ENCODE data around the gene C6orf47. TPM values are rescaled to one million over a fixed set of nuclear protein-coding genes. Genes with fewer than 3 reads are reported as not detected.

The C6orf47 gene
- total RNA-seq, 2 experiments from 2014 or later: 26.4 to 26.7 TPM

DNA sequence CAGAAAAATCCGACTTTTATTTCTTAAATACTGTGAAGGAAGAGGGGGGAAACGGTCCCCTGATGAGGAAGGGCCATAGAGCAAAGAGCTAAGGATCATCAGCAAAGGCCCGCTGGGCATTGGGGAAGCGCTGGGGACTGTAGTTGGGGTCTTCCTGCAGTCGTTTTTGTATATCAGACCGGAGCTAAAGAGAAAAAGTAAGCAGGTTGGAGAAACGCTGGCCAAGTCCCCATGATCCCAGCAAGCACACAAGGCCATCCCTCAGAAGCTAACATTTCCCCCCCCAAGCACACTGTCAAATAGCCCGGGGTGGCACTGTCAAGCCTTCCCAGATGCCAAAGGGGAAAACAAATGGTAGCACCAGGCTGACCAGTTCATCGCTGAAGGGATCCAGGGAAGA lies 21.5 kb downstream of the C6orf47 start:
- Mint-ChIP-seq H3K36me3 (ENCODE audit: low read depth) (peaks cover 70% of the 10 kb centered on the region), H3K27me3 (no peaks in the 10 kb centered on the region), H3K4me3 (no peak overlapping the region), H3K9me3 (no peaks in the 10 kb centered on the region), H3K4me1 (peaks cover 8% of the 10 kb centered on the region), H3K27ac (peak overlapping the region; percentile 18)
- no peak for DNase-seq
- POLR2A ChIA-PET: interaction anchor here (0.8 to 3.4 kb wide), 4 partner anchors 8 to 17 kb away, joined by 3 to 17 read pairs (median 10); partner anchors contain the start of gene BAG6
- CTCF ChIA-PET: no interaction called here

DNA sequence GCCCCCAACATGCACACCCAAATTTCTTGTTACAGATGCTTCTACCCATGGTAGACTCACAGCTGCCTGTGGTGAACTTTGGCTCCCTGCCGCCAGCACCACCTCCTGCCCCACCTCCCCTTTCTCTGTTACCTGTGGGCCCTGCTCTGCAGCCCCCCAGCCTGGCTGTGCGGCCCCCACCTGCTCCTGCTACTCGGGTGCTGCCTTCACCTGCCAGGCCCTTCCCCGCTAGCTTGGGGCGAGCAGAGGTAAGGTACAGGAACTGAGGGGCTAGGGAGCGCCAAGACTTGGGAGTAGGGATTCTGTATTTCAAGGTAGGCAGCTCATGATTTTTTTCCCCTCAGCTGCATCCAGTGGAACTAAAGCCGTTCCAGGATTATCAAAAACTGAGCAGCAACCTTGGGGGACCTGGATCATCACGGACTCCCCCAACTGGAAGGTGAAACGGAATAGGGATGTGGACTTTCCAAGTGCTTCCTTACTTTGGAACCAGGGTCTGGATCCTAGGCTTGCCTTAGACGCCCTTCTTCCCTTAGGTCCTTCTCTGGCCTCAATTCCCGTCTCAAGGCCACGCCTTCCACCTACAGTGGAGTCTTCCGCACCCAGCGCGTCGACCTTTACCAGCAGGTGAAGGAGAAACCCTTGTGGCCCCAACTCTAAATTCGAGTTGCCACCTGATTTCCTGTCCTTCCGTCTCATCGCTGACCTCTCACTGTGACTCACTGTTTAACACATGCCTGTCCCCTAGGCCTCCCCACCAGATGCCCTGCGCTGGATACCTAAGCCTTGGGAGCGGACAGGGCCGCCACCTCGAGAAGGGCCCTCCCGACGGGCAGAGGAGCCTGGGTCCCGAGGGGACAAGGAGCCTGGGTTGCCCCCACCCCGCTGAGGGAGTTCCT lies 23.6 kb downstream of the C6orf47 start:
- ChIA-PET POLR2A (interaction anchor here (1.2 to 3.4 kb wide), 4 partner anchors 10 to 15 kb away, joined by 4 to 14 read pairs (median 9); partner anchors contain the start of gene BAG6), CTCF (interaction anchor here (1.2 kb wide), 1 partner anchor 38 kb away, joined by 3 read pairs; no protein-coding TSS in a partner anchor)
- Mint-ChIP-seq H3K36me3 (ENCODE audit: low read depth) (peaks cover 77% of the 10 kb centered on the region), H3K9me3 (no peaks in the 10 kb centered on the region), H3K4me3 (no peak overlapping the region), H3K27ac (no peak overlapping the region), H3K4me1 (peaks cover 8% of the 10 kb centered on the region), H3K27me3 (no peaks in the 10 kb centered on the region)
- no peak for DNase-seq

DNA sequence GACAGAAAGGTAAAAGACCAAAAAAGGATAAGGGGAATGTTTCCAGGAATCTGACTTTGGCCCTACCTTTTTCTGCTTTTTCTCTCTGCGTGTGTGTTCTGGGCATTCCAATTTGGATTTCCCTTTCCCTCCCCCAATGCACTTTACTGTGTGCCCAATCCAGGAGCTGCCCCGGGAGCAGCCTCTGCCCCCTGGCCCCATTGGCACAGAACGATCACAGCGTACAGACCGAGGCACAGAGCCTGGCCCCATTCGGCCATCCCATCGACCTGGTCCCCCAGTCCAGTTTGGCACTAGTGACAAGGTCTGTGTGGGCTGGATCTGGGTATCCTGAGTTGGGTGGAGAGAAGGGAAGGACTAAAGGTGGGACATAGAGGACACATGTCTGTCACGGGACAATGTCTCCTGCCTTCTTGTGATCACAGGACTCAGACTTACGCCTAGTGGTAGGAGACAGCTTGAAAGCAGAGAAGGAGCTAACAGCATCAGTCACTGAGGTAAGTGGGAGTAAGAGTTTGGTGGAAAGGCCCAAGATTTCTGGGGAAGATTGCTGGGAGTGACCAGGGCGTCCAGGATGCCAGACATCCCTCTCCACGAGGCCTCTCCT lies 25.5 kb downstream of the C6orf47 start:
- no peak for DNase-seq
- Mint-ChIP-seq H3K36me3 (ENCODE audit: low read depth) (peaks cover 81% of the 10 kb centered on the region), H3K9me3 (no peaks in the 10 kb centered on the region), H3K27me3 (no peaks in the 10 kb centered on the region), H3K4me1 (peaks cover 8% of the 10 kb centered on the region), H3K4me3 (no peak overlapping the region), H3K27ac (no peak overlapping the region)
- POLR2A ChIA-PET: interaction anchor here (2.0 to 2.3 kb wide), 2 partner anchors 17 to 30 kb away, joined by 6 to 11 read pairs; partner anchors contain the start of genes BAG6 and GPANK1
- CTCF ChIA-PET: no interaction called here

GRCh38 chr6:31634131-31634530 lies 26.4 kb downstream of the C6orf47 start:
- no peak for DNase-seq
- Mint-ChIP-seq H3K4me3 (no peak overlapping the region), H3K36me3 (ENCODE audit: low read depth) (peaks cover 83% of the 10 kb centered on the region), H3K4me1 (peaks cover 2% of the 10 kb centered on the region), H3K27me3 (no peaks in the 10 kb centered on the region), H3K9me3 (no peaks in the 10 kb centered on the region), H3K27ac (no peak overlapping the region)
- CTCF ChIA-PET: no interaction called here
- POLR2A ChIA-PET: interaction anchor here (0.6 to 2.0 kb wide), 4 partner anchors 9 to 31 kb away, joined by 3 to 6 read pairs (median 4); partner anchors contain the start of gene GPANK1

GRCh38 chr6:31633447-31633846 lies 27.1 kb downstream of the C6orf47 start:
- Mint-ChIP-seq H3K36me3 (ENCODE audit: low read depth) (peaks cover 84% of the 10 kb centered on the region), H3K4me3 (no peak overlapping the region), H3K4me1 (no peaks in the 10 kb centered on the region), H3K27ac (no peak overlapping the region), H3K9me3 (no peaks in the 10 kb centered on the region), H3K27me3 (no peaks in the 10 kb centered on the region)
- ChIA-PET CTCF (no interaction called here), POLR2A (interaction anchor here (1.4 to 2.0 kb wide), 3 partner anchors 10 to 32 kb away, joined by 4 to 6 read pairs (median 4); partner anchors contain the start of gene GPANK1)
- DNase-seq: no peak

DNA sequence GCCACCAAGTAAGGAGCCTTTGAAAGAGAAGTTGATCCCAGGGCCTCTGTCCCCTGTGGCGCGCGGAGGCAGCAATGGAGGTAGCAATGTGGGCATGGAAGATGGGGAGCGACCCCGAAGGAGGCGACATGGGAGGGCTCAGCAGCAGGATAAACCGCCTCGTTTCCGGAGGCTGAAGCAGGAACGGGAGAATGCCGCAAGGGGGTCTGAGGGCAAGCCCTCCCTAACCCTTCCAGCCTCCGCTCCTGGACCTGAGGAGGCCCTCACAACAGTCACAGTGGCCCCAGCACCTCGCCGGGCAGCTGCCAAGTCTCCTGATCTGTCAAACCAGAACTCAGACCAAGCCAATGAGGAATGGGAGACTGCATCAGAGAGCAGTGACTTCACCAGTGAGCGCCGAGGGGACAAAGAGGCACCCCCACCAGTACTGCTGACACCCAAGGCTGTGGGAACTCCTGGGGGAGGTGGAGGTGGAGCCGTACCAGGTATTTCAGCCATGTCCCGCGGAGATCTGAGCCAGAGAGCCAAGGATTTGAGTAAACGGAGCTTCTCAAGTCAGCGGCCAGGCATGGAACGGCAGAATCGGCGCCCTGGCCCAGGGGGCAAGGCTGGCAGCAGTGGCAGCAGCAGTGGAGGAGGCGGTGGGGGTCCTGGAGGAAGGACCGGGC lies 28.2 kb downstream of the C6orf47 start:
- CTCF ChIA-PET: no interaction called here
- Mint-ChIP-seq H3K27me3 (no peaks in the 10 kb centered on the region), H3K27ac (no peak overlapping the region), H3K36me3 (ENCODE audit: low read depth) (peaks cover 88% of the 10 kb centered on the region), H3K4me3 (no peak overlapping the region), H3K9me3 (no peaks in the 10 kb centered on the region), H3K4me1 (no peaks in the 10 kb centered on the region)
- POLR2A ChIA-PET: no interaction called here
- no peak for DNase-seq

- DNase-seq: no peak
- H3K9me3 Mint-ChIP-seq: no peaks in the 10 kb centered on the region
- no peak overlapping the region for H3K4me3 Mint-ChIP-seq
- H3K27ac Mint-ChIP-seq: no peak overlapping the region
- H3K4me1 Mint-ChIP-seq: no peaks in the 10 kb centered on the region
- H3K36me3 Mint-ChIP-seq (ENCODE audit: low read depth): peaks cover 87% of the 10 kb centered on the region
- ChIA-PET CTCF (no interaction called here), POLR2A (no interaction called here)
- H3K27me3 Mint-ChIP-seq: no peaks in the 10 kb centered on the region
Observed at GRCh38 chr6:31631681-31632278, 28.8 kb downstream of the C6orf47 start.

DNA sequence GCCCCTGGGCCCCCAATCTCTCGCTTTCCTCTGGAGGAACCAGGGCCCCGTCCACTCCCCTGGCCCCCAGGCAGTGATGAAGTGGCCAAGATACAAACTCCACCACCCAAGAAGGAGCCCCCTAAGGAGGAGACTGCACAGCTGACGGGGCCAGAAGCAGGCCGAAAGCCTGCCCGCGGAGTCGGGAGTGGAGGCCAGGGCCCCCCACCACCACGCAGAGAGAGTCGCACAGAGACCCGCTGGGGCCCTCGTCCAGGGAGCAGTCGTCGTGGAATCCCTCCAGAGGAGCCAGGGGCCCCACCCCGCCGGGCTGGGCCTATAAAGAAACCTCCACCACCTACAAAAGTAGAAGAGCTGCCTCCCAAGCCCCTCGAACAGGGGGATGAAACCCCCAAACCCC lies 29.4 kb downstream of the C6orf47 start:
- H3K27ac Mint-ChIP-seq: no peak overlapping the region
- no peak for DNase-seq
- H3K4me3 Mint-ChIP-seq: no peak overlapping the region
- H3K9me3 Mint-ChIP-seq: no peaks in the 10 kb centered on the region
- no peaks in the 10 kb centered on the region for H3K27me3 Mint-ChIP-seq
- peaks cover 87% of the 10 kb centered on the region for H3K36me3 Mint-ChIP-seq (ENCODE audit: low read depth)
- H3K4me1 Mint-ChIP-seq: peaks cover 1% of the 10 kb centered on the region
- ChIA-PET POLR2A (interaction anchor here (1.4 kb wide), 1 partner anchor 10 kb away, joined by 4 read pairs; the partner anchor contains the start of gene PRRC2A), CTCF (no interaction called here)

DNA sequence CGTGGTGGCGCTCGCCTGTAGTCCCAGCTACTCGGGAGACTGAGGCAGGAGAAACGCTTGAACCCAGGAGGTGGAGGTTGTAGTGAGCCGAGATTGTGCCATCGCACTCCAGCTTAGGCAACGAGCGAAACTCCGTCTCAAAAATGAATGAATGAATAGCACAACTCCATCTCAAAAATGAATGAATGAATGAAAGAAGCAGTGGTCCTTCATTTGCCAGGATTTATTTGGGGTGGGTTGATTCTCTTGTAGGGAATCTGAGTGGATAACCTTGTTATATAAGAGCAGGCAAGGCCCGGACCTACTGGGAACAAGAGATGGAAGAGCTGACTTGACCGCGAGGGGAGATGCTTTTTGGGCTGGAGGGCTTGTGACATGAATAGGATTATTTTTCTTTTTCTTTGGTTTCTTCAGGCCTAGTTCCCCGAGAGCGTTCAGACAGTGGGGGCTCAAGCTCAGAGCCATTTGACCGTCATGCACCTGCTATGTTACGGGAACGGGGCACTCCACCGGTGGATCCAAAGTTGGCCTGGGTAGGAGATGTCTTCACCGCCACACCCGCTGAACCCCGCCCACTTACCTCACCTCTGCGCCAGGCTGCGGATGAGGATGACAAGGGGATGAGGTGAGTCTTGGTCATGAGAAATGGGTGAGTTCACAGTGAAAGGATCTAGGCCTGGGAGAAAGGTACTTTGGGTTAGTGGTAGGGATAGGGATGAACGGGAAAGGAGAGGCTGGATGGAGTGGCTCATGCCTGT lies 30.2 kb downstream of the C6orf47 start:
- POLR2A ChIA-PET: interaction anchor here (1.1 to 1.4 kb wide), 3 partner anchors 9 to 22 kb away, joined by 3 to 5 read pairs (median 4); partner anchors contain the start of genes BAG6 and PRRC2A
- DNase-seq: no peak
- CTCF ChIA-PET: no interaction called here
- no peaks in the 10 kb centered on the region for H3K27me3 Mint-ChIP-seq
- peaks cover 3% of the 10 kb centered on the region for H3K4me1 Mint-ChIP-seq
- no peaks in the 10 kb centered on the region for H3K9me3 Mint-ChIP-seq
- H3K4me3 Mint-ChIP-seq: no peak overlapping the region
- no peak overlapping the region for H3K27ac Mint-ChIP-seq
- peaks cover 89% of the 10 kb centered on the region for H3K36me3 Mint-ChIP-seq (ENCODE audit: low read depth)

DNA sequence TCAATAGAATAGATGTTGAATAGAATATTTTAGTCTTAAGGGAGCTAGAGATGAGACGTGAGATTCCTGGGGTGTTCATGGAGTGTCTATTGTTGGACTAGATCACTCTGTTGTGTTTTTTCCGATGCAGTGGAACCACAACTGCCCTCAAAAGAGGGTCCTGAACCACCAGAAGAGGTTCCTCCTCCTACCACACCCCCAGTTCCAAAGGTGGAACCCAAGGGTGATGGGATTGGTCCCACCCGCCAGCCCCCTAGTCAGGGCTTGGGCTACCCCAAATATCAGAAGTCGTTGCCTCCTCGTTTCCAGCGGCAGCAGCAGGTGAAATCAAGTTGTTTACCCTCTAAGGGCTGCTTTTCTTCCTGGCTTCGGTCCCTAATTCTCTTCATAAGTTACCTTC lies 31.6 kb downstream of the C6orf47 start:
- Mint-ChIP-seq H3K4me3 (no peak overlapping the region), H3K9me3 (no peaks in the 10 kb centered on the region), H3K27ac (no peak overlapping the region), H3K36me3 (ENCODE audit: low read depth) (peaks cover 92% of the 10 kb centered on the region), H3K27me3 (no peaks in the 10 kb centered on the region), H3K4me1 (peaks cover 3% of the 10 kb centered on the region)
- ChIA-PET CTCF (no interaction called here), POLR2A (interaction anchor here (1.1 to 1.3 kb wide), 2 partner anchors 15 to 23 kb away, joined by 3 to 5 read pairs; partner anchors contain the start of gene BAG6)
- no peak for DNase-seq

- Mint-ChIP-seq H3K4me3 (no peak overlapping the region), H3K36me3 (ENCODE audit: low read depth) (peaks cover 92% of the 10 kb centered on the region), H3K4me1 (peaks cover 10% of the 10 kb centered on the region), H3K9me3 (no peaks in the 10 kb centered on the region), H3K27ac (no peak overlapping the region), H3K27me3 (no peaks in the 10 kb centered on the region)
- CTCF ChIA-PET: no interaction called here
- POLR2A ChIA-PET: interaction anchor here (0.8 to 2.3 kb wide), 3 partner anchors 11 to 25 kb away, joined by 3 to 14 read pairs (median 4); no protein-coding TSS in a partner anchor
- no peak for DNase-seq
Observed at GRCh38 chr6:31627690-31628287, 32.8 kb downstream of the C6orf47 start.

DNA sequence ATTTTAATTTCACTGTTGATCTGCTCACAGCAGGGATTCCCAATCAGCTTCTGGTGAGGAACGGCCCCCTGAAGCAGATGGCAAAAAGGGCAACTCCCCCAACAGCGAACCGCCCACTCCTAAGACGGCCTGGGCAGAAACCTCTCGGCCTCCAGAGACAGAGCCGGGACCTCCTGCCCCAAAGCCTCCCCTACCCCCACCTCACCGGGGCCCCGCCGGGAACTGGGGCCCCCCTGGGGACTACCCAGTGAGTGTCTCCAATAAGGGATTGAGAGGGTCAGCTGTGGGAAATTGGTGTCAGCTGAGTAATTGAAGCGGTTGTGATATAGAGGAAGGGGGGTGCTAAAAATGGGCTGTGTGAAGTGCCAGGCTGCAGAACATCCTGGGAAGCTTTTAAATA lies 33.6 kb downstream of the C6orf47 start:
- Mint-ChIP-seq H3K27me3 (no peaks in the 10 kb centered on the region), H3K27ac (no peak overlapping the region), H3K9me3 (no peaks in the 10 kb centered on the region), H3K36me3 (ENCODE audit: low read depth) (peaks cover 94% of the 10 kb centered on the region), H3K4me3 (no peak overlapping the region), H3K4me1 (peaks cover 18% of the 10 kb centered on the region)
- POLR2A ChIA-PET: interaction anchor here (1.0 to 2.3 kb wide), 2 partner anchors 12 to 26 kb away, joined by 3 to 14 read pairs; no protein-coding TSS in a partner anchor
- no peak for DNase-seq
- CTCF ChIA-PET: no interaction called here
